GM19438 (cell line): ENCODE data around the gene KRTAP12-3.
"Not testable (repeated sequence)": the region's sequence is repeated elsewhere in the genome, so short reads cannot be mapped to it uniquely, and the experiment has no call there.

Experiments
- ATAC-seq: cut with Tn5 transposase; IDR thresholded peaks from one replicate; pipeline ENCODE4 v1.9.1; 2021; ENCODE audit warnings: low read depth; ENCODE audit not compliant: unreplicated experiment

Gene KRTAP12-3

GRCh38 chr21:44650265-44650972 is 7.3 kb upstream of the KRTAP12-3 start:
- ATAC-seq: no peak

GRCh38 chr21:44650973-44651675 is 6.6 kb upstream of the KRTAP12-3 start:
- ATAC-seq: no peak

- ATAC-seq: no peak
Observed at GRCh38 chr21:44653123-44653522, 4.6 kb upstream of the KRTAP12-3 start.

GRCh38 chr21:44653656-44654575 is 3.8 kb upstream of the KRTAP12-3 start:
- no peak for ATAC-seq

GRCh38 chr21:44654576-44655175 is 3.1 kb upstream of the KRTAP12-3 start, which contains the start of gene KRTAP12-4:
TSS of gene KRTAP12-4 (minus strand) at chr21:44654659. CDS start at chr21:44654614, 45 bp downstream.
- ATAC-seq: no peak

- ATAC-seq: no peak
Observed at GRCh38 chr21:44656868-44657267, 864 bp upstream of the KRTAP12-3 start.

- no peak for ATAC-seq
Observed at GRCh38 chr21:44658541-44658910, 794 bp downstream of the KRTAP12-3 start.

GRCh38 chr21:44658913-44659595 is 1.3 kb downstream of the KRTAP12-3 start:
- no peak for ATAC-seq

- ATAC-seq: not testable (repeated sequence)
Observed at GRCh38 chr21:44661567-44661966, 3.8 kb downstream of the KRTAP12-3 start.

GRCh38 chr21:44664691-44665090 is 7.0 kb downstream of the KRTAP12-3 start:
- no peak for ATAC-seq

GRCh38 chr21:44666401-44667320 is 8.9 kb downstream of the KRTAP12-3 start, which contains the start of gene KRTAP12-2:
TSS of gene KRTAP12-2 (minus strand) at chr21:44666927. CDS start at chr21:44666886, 41 bp downstream.
- no peak for ATAC-seq

- ATAC-seq: no peak
Observed at GRCh38 chr21:44667612-44668011, 9.9 kb downstream of the KRTAP12-3 start.

GRCh38 chr21:44670642-44671432 is 13.1 kb downstream of the KRTAP12-3 start:
- no peak for ATAC-seq

GRCh38 chr21:44671911-44672310 is 14.2 kb downstream of the KRTAP12-3 start:
- no peak for ATAC-seq

GRCh38 chr21:44677881-44678280 is 20.1 kb downstream of the KRTAP12-3 start:
- ATAC-seq: no peak

GRCh38 chr21:44681152-44681551 is 23.4 kb downstream of the KRTAP12-3 start:
- ATAC-seq: no peak

GRCh38 chr21:44681861-44682579 is 24.3 kb downstream of the KRTAP12-3 start, which contains the start of gene KRTAP12-1:
TSS of gene KRTAP12-1 (minus strand) at chr21:44682163. CDS start at chr21:44682123, 40 bp downstream.
- ATAC-seq: no peak
